ENCODE results near the gene XPR1. TPM values are rescaled to one million over a fixed set of nuclear protein-coding genes. Genes with fewer than 3 reads are reported as not detected.
"Not testable (repeated sequence)": the region's sequence is repeated elsewhere in the genome, so short reads cannot be mapped to it uniquely, and the experiment has no call there.

XPR1 gene
- total RNA-seq, 1 experiment from 2014 or later, result 30.7 TPM

DNA sequence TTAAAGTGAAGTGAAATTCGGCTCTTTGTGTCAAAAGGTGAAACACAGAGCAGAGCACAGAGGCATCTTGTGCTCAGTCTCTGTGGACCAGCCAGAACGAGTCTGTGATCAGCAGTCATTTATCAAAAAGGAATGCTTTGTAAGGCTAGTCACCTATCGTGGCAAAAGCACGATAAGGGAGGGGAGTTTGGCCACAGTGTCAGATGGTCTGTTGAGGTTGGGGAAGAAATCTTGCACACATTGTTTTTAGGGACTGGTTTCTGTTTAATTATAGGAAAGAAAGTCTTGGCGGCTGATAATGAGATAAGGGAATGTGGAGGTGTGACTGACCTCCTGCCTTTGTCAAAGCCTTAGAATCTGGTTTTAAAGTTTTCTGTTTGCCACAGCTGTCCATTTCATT lies 222.6 kb downstream of the XPR1 start:
- H3K27ac ChIP-seq (ENCODE audit: low read depth, low read length, poor library complexity, severe bottlenecking), result peak overlapping the region; percentile 64
- BruUV-seq (replicated peaks), result no TSS peak
- intact Hi-C loops (cut with micrococcal nuclease; ENCODE audit: unreplicated experiment), result no loop called here
- POLR2A ChIA-PET (ENCODE audit: low non-redundant PET), result interaction anchor here (0.6 to 0.7 kb wide), 2 partner anchors 88 to 318 kb away, joined by 3 read pairs; no protein-coding TSS in a partner anchor
- no peak for DNase-seq (ENCODE audit: low spot score)
- H3K27me3 ChIP-seq (replicated peaks; ENCODE audit: insufficient read depth, low read depth, low read length, poor library complexity), result no peaks in the 10 kb centered on the region
- TF ChIP-seq CTCF (conservative IDR thresholded peaks at IDR 0.05; ENCODE audit: low read depth, low read length) (no peak), EZH2 (IDR thresholded peaks at IDR 0.05; ENCODE audit: borderline replicate concordance, low read depth, low read length, poor library complexity, severe bottlenecking) (no peak)
- peaks cover 29% of the 10 kb centered on the region for H3K4me1 ChIP-seq (ENCODE audit: insufficient read depth, low read length, poor library complexity, severe bottlenecking)
- no peaks in the 10 kb centered on the region for H3K9me3 ChIP-seq (ENCODE audit: low read depth, low read length, poor library complexity, severe bottlenecking)
- peak overlapping the region; percentile 16 for H3K4me3 ChIP-seq (ENCODE audit: low read depth, low read length, poor library complexity, severe bottlenecking)
- no peaks in the 10 kb centered on the region for H3K36me3 ChIP-seq (ENCODE audit: insufficient read depth, low read length, poor library complexity, severe bottlenecking)
- CTCF ChIA-PET, result interaction anchor here (0.6 kb wide), 1 partner anchor 26 kb away, joined by 3 read pairs; no protein-coding TSS in a partner anchor

DNA sequence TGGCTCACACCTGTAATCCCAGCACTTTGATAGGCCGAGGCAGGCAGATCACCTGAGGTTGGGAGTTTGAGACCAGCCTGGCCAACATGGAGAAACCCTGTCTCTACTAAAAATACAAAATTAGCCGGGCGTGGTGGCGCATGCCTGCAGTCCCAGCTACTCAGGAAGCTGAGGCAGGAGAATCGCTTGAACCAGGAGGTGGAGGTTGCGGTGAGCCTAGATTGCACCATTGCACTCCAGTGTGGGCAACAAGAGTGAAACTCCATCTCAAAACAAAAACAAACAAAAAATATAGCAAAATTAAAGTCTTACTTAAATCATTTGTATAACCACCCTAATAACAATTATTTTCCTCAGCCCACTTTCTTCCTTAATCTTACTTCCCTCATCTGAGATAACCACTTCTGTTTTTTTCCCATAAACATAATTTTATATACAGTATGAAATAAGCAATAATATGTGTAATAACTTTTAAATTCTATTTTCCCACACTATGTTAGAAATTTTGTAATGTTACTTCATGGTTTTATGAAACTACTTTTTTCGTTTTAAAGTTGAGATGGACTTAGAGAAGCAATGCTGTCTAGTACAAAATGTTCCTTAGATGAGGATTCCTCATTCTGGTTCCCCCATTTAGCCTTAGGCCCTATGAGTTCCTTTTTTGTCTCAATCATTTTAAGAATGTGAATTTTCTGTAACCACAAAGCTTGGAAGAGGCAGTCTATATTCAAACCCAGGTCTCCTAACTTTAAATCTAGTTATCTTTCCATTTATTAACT lies 226.3 kb downstream of the XPR1 start:
- H3K9me3 ChIP-seq (ENCODE audit: low read depth, low read length, poor library complexity, severe bottlenecking); BruUV-seq (replicated peaks); POLR2A ChIA-PET (ENCODE audit: low non-redundant PET); H3K27ac ChIP-seq (ENCODE audit: low read depth, low read length, poor library complexity, severe bottlenecking); intact Hi-C loops (cut with micrococcal nuclease; ENCODE audit: unreplicated experiment); H3K36me3 ChIP-seq (ENCODE audit: insufficient read depth, low read length, poor library complexity, severe bottlenecking); DNase-seq (ENCODE audit: low spot score); CTCF ChIA-PET; H3K27me3 ChIP-seq (replicated peaks; ENCODE audit: insufficient read depth, low read depth, low read length, poor library complexity); H3K4me3 ChIP-seq (ENCODE audit: low read depth, low read length, poor library complexity, severe bottlenecking): not testable (repeated sequence)
- H3K4me1 ChIP-seq (ENCODE audit: insufficient read depth, low read length, poor library complexity, severe bottlenecking), result peaks cover 22% of the 10 kb centered on the region

- H3K36me3 ChIP-seq (ENCODE audit: insufficient read depth, low read length, poor library complexity, severe bottlenecking), result no peaks in the 10 kb centered on the region
- peaks cover 11% of the 10 kb centered on the region for H3K4me1 ChIP-seq (ENCODE audit: insufficient read depth, low read length, poor library complexity, severe bottlenecking)
- intact Hi-C loops (cut with micrococcal nuclease; ENCODE audit: unreplicated experiment), result no loop called here
- H3K9me3 ChIP-seq (ENCODE audit: low read depth, low read length, poor library complexity, severe bottlenecking), result no peaks in the 10 kb centered on the region
- no peak overlapping the region for H3K4me3 ChIP-seq (ENCODE audit: low read depth, low read length, poor library complexity, severe bottlenecking)
- POLR2A ChIA-PET (ENCODE audit: low non-redundant PET), result no interaction called here
- H3K27me3 ChIP-seq (replicated peaks; ENCODE audit: insufficient read depth, low read depth, low read length, poor library complexity), result no peaks in the 10 kb centered on the region
- no peak overlapping the region for H3K27ac ChIP-seq (ENCODE audit: low read depth, low read length, poor library complexity, severe bottlenecking)
- CTCF ChIA-PET, result no interaction called here
- TF ChIP-seq EZH2 (IDR thresholded peaks at IDR 0.05; ENCODE audit: borderline replicate concordance, low read depth, low read length, poor library complexity, severe bottlenecking), result no peak
- no TSS peak for BruUV-seq (replicated peaks)
- DNase-seq (ENCODE audit: low spot score), result no peak
These were observed 227.5 kb downstream of the XPR1 start for GRCh38 chr1:180859306-180859705.

DNA sequence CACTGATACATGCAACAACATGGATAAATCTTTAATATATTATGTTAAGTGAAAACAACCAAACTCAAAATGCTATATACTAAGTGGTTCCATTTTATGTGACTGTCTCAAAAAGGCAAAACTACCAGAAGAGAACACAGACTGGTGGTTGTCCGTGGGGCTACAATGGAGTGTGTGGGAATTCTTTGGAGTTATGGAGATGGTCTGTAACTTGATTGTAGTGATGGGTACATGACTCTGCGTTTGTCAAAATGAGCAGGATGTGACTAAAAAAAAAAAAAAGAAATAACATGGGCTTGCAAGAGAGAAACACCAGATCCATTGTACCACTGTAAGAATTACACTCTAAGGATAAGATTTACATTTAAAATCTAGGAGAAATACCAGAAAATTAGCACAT lies 228.7 kb downstream of the XPR1 start:
- Histone ChIP-seq H3K27me3 (replicated peaks; ENCODE audit: insufficient read depth, low read depth, low read length, poor library complexity) (no peaks in the 10 kb centered on the region), H3K27ac (ENCODE audit: low read depth, low read length, poor library complexity, severe bottlenecking) (no peak overlapping the region), H3K36me3 (ENCODE audit: insufficient read depth, low read length, poor library complexity, severe bottlenecking) (no peaks in the 10 kb centered on the region), H3K4me3 (ENCODE audit: low read depth, low read length, poor library complexity, severe bottlenecking) (no peak overlapping the region), H3K9me3 (ENCODE audit: low read depth, low read length, poor library complexity, severe bottlenecking) (no peaks in the 10 kb centered on the region), H3K4me1 (ENCODE audit: insufficient read depth, low read length, poor library complexity, severe bottlenecking) (peaks cover 4% of the 10 kb centered on the region)
- DNase-seq (ENCODE audit: low spot score), result no peak
- POLR2A ChIA-PET (ENCODE audit: low non-redundant PET), result no interaction called here
- TF ChIP-seq EZH2 (IDR thresholded peaks at IDR 0.05; ENCODE audit: borderline replicate concordance, low read depth, low read length, poor library complexity, severe bottlenecking) (no peak), CTCF (conservative IDR thresholded peaks at IDR 0.05; ENCODE audit: low read depth, low read length) (no peak)
- BruUV-seq (replicated peaks), result no TSS peak
- intact Hi-C loops (cut with micrococcal nuclease; ENCODE audit: unreplicated experiment), result loop anchor here (5.0 kb wide), 3 partner anchors 223 to 343 kb away; no protein-coding TSS in a partner anchor
- CTCF ChIA-PET, result no interaction called here
